ENCODE results near the gene CPXM2.

Gene CPXM2

DNA sequence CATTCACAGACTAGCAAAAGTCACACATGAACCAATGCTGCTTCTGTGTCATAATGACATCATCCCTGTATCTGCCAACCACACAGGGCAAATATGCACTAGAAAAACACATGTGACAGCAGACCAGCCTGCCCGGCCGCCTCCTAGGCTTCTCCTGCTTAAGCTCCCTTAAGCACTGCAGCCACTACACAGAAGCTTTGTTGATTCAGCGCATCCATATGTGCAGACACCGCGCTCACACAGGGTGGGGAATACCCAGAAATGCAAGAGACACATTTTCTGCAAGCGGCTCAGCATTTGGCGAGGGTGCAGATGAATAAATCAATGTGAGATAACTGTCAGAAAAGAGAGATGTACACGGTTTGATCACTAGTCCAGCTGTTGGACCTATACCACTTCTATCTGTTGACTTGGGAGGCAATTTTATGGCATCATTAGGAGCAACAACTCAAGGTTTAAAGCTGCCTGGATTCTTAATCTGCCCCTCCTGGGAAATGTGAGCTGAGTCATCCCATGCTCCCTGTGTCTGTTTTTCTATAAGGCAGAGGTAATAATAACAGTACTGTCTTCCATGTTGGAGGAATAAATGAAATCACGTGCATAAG, 33.4 kb downstream of the CPXM2 start:
- DNase-seq (ENCODE audit: low spot score), result no peak
- ChIA-PET CTCF (interaction anchor here (0.5 kb wide), 1 partner anchor 365 kb away, joined by 4 read pairs; no protein-coding TSS in a partner anchor), POLR2A (ENCODE audit: low non-redundant PET) (no interaction called here)
- no peak overlapping the region for H3K27ac ChIP-seq
- TF ChIP-seq CTCF (conservative IDR thresholded peaks at IDR 0.05; ENCODE audit: low read depth), result no peak

DNA sequence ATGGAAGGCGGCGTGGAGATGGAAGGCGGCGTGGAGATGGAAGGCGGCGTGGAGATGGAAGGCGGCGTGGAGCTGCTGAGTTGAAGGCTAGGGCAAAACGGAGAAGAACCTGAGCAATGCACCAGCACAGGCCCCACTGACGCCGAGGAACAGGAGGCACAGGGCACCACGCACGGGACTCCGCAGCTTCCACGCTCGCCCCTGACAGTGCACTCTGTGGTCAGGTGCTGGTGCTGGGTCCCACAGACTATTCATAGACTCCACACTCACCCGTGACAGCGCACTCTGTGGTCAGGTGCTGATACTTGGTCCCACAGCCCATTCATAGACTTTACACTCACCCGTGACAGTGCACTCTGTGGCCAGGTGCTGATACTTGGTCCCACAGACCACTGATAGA, 34.0 kb downstream of the CPXM2 start:
- no peak for DNase-seq (ENCODE audit: low spot score)
- ChIA-PET POLR2A (ENCODE audit: low non-redundant PET) (no interaction called here), CTCF (no interaction called here)
- H3K27ac ChIP-seq, result no peak overlapping the region
- TF ChIP-seq CTCF (conservative IDR thresholded peaks at IDR 0.05; ENCODE audit: low read depth), result no peak

DNA sequence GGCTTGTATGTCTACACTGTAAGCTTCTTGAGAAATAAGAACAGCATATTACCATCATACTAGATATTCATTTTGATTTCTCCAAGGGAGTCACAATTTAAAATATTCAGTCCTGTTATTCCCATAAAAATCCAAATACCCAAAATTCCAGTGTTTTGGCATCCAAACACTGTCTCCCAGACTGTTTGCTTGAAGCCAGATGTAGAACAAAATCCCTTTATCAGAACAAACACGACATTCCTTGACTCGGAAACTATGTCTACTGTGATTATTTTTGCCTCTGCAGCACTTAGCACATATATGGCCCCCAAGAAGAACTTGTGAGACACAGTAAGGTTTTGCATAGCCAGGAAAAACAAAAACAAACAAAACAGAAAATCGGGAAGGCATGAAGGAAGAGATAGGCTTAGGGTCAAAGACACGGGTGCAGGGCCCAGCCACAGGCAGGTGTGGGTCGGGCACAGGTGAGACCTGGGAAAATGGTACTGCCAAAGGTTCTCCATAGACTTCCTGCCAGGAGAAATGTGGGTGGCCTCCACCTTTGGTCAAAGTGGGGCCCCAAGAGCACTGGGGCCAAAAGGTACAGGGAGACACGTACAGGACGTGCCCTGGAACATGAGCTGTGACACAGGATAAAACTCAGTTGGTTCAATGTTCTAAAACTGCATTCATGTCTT, 36.5 kb downstream of the CPXM2 start:
- ChIA-PET POLR2A (ENCODE audit: low non-redundant PET) (no interaction called here), CTCF (no interaction called here)
- no peak overlapping the region for H3K27ac ChIP-seq
- DNase-seq (ENCODE audit: low spot score), result no peak
- no peak for TF ChIP-seq CTCF (conservative IDR thresholded peaks at IDR 0.05; ENCODE audit: low read depth)

DNA sequence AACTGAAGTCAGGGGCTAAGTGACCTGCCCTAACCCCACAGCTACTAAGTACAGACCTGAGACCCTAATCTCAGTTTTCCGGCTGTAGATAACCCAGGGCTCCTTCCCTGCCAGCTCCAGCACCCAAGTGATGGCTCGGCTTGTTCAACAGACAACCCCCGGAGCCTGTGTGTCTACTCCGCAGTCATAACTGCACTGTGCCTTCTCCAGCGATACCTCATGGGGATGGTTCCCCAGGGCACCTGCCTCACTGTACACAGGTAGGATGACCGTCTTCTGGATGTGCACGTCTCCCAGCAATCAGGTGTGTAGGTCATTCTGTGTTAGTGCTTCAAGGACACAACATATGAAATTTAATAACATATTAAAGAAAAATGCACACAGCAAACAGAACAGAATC, 37.1 kb downstream of the CPXM2 start:
- CTCF ChIA-PET, result no interaction called here

GRCh38 chr10:123854003-123854402, 37.6 kb downstream of the CPXM2 start:
- no peak for DNase-seq (ENCODE audit: low spot score)
- TF ChIP-seq CTCF (conservative IDR thresholded peaks at IDR 0.05; ENCODE audit: low read depth), result no peak
- ChIA-PET POLR2A (ENCODE audit: low non-redundant PET) (no interaction called here), CTCF (no interaction called here)
- no peak overlapping the region for H3K27ac ChIP-seq

More for the DNA sequence above, 37.1 kb downstream of the CPXM2 start:
- no peak for TF ChIP-seq CTCF (conservative IDR thresholded peaks at IDR 0.05; ENCODE audit: low read depth)
- no peak overlapping the region for H3K27ac ChIP-seq
- POLR2A ChIA-PET (ENCODE audit: low non-redundant PET), result no interaction called here
- DNase-seq (ENCODE audit: low spot score), result no peak

GRCh38 chr10:123852411-123852951, 39.1 kb downstream of the CPXM2 start:
- DNase-seq (ENCODE audit: low spot score), result no peak
- H3K27ac ChIP-seq, result no peak overlapping the region
- CTCF ChIA-PET, result no interaction called here
- POLR2A ChIA-PET (ENCODE audit: low non-redundant PET), result no interaction called here
- TF ChIP-seq CTCF (conservative IDR thresholded peaks at IDR 0.05; ENCODE audit: low read depth), result no peak

Measured in RWPE1 (cell line).